Chondrocyte (in vitro differentiated cells): ENCODE measurements around the gene FTCD. TPM values are rescaled to one million over a fixed set of nuclear protein-coding genes. Genes with fewer than 3 reads are reported as not detected.
"Not testable (repeated sequence)": the region's sequence is repeated elsewhere in the genome, so short reads cannot be mapped to it uniquely, and the experiment has no call there.

Source experiments
- DNase-seq: peaks from one replicate; pipeline ENCODE4 v3.0.0; 2021; ENCODE audit warnings: mixed read lengths, low spot score
- H3K27ac Mint-ChIP-seq: one replicate; pipeline ENCODE4 v1.8.0; 2021; ENCODE audit warnings: mild to moderate bottlenecking, moderate library complexity, mixed read lengths; ENCODE audit not compliant: unreplicated experiment
- H3K27me3 Mint-ChIP-seq: 2 replicates; pipeline ENCODE4 v1.8.0; 2021; ENCODE audit warnings: low read depth, mixed read lengths
- H3K36me3 Mint-ChIP-seq: 2 replicates; pipeline ENCODE4 v1.8.0; 2021; ENCODE audit warnings: low read depth, mixed read lengths
- H3K4me1 Mint-ChIP-seq: 2 replicates; pipeline ENCODE4 v1.8.0; 2021; ENCODE audit warnings: low read depth, mild to moderate bottlenecking, mixed read lengths
- H3K4me3 Mint-ChIP-seq: one replicate; pipeline ENCODE4 v1.8.0; 2021; ENCODE audit warnings: mild to moderate bottlenecking, moderate library complexity, mixed read lengths; ENCODE audit not compliant: unreplicated experiment
- H3K9me3 Mint-ChIP-seq: 2 replicates; pipeline ENCODE4 v1.8.0; 2021; ENCODE audit warnings: low read depth, mixed read lengths
- CTCF ChIP-seq: fragments of 200-600 bp; sonication (generic); IDR thresholded peaks from 2 replicates; pipeline ENCODE4 v1.5.0; 2021; ENCODE audit warnings: antibody characterized with exemption, mild to moderate bottlenecking, moderate library complexity
- total RNA-seq: library from RNA; stranded (reverse); gene quantifications from 3 replicates; pipeline ENCODE4 v1.2.1, GENCODE V29; 2021

The FTCD gene
- total RNA-seq, 1 donor from 2014 or later: 1.7 TPM

- no peak for TF ChIP-seq CTCF
- Mint-ChIP-seq H3K4me1 (peaks cover 6% of the 10 kb centered on the region), H3K4me3 (no peak overlapping the region), H3K27ac (no peak overlapping the region), H3K36me3 (peaks cover 20% of the 10 kb centered on the region), H3K9me3 (peaks cover 36% of the 10 kb centered on the region), H3K27me3 (no peaks in the 10 kb centered on the region)
- no peak for DNase-seq
Observed at GRCh38 chr21:46178961-46179360, 23.6 kb upstream of the FTCD start.

GRCh38 chr21:46176443-46177129 is 21.2 kb upstream of the FTCD start:
- H3K27ac Mint-ChIP-seq, DNase-seq, H3K27me3 Mint-ChIP-seq, H3K4me3 Mint-ChIP-seq, H3K4me1 Mint-ChIP-seq: not testable (repeated sequence)
- peaks cover 20% of the 10 kb centered on the region for H3K36me3 Mint-ChIP-seq
- peaks cover 36% of the 10 kb centered on the region for H3K9me3 Mint-ChIP-seq

- Mint-ChIP-seq H3K4me3 (no peak overlapping the region), H3K36me3 (peaks cover 20% of the 10 kb centered on the region), H3K27me3 (no peaks in the 10 kb centered on the region), H3K4me1 (no peaks in the 10 kb centered on the region), H3K9me3 (peaks cover 36% of the 10 kb centered on the region), H3K27ac (no peak overlapping the region)
- TF ChIP-seq CTCF: no peak
- DNase-seq: peak; percentile 36
Observed at GRCh38 chr21:46173573-46173972, 18.2 kb upstream of the FTCD start.

GRCh38 chr21:46172863-46173528 is 17.6 kb upstream of the FTCD start:
- Mint-ChIP-seq H3K4me3 (no peak overlapping the region), H3K9me3 (peaks cover 36% of the 10 kb centered on the region), H3K27me3 (no peaks in the 10 kb centered on the region)

GRCh38 chr21:46171996-46172862 is 16.9 kb upstream of the FTCD start:
- Mint-ChIP-seq H3K27me3 (no peaks in the 10 kb centered on the region), H3K4me1 (no peaks in the 10 kb centered on the region), H3K36me3 (peaks cover 17% of the 10 kb centered on the region), H3K27ac (no peak overlapping the region), H3K9me3 (peaks cover 31% of the 10 kb centered on the region), H3K4me3 (no peak overlapping the region)
- no peak for TF ChIP-seq CTCF
- peak; percentile 61 for DNase-seq

More at GRCh38 chr21:46172863-46173528, 17.6 kb upstream of the FTCD start:
- peak; percentile 74 for DNase-seq
- no peak for TF ChIP-seq CTCF
- Mint-ChIP-seq H3K36me3 (peaks cover 20% of the 10 kb centered on the region), H3K27ac (no peak overlapping the region), H3K4me1 (no peaks in the 10 kb centered on the region)
